ENCODE results near the gene WBP1L. TPM values are rescaled to one million over a fixed set of nuclear protein-coding genes. Genes with fewer than 3 reads are reported as not detected.

WBP1L gene
- polyA plus RNA-seq, 4 donors: 15.2 to 38.8 (median 23.3) TPM

DNA sequence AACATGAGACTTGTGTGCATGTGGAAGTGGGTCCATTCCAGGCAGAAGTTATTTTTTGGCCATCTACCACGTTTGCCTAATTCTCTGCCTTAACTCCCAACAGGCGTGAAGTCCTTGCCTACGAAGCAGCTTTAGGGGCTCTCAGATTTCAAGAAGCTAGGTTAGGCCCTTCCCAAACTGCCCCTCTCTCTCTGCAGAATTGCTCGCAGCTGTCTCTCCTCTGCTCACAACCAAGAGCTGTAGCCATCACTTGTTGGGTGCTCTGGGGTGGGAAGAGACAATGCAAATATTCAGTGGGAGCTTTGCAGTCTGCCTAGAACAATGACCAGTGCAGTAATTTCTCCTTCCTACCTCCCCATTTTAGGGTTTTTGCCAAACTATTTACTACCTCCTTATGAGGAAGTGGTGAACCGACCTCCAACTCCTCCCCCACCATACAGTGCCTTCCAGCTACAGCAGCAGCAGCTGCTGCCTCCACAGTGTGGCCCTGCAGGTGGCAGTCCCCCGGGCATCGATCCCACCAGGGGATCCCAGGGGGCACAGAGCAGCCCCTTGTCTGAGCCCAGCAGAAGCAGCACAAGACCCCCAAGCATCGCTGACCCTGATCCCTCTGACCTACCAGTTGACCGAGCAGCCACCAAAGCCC lies 68.6 kb downstream of the WBP1L start:
- H3K27me3 ChIP-seq (ENCODE audit: control insufficient read depth in 3 of 3, insufficient read depth in 3 of 3, low read length in 3 of 3): no peaks in the 10 kb centered on the region
- H3K9me3 ChIP-seq (ENCODE audit: control insufficient read depth in 2 of 2, insufficient read depth in 1 of 2, low read depth in 1 of 2, low read length in 1 of 2): no peaks in the 10 kb centered on the region
- no peak for FAIRE-seq
- H3K27ac ChIP-seq (ENCODE audit: low read depth in 1 of 3, low read length in 2 of 3): peak overlapping the region in 1 of 3 donors; percentile 32
- no peak for DNase-seq
- peaks cover 0 to 26% (median 6%) of the 10 kb centered on the region in 3 donors for H3K4me1 ChIP-seq (ENCODE audit: control insufficient read depth in 3 of 3, insufficient read depth in 2 of 3, low read depth in 1 of 3, low read length in 2 of 3)
- H3K36me3 ChIP-seq (ENCODE audit: control insufficient read depth in 3 of 3, insufficient read depth in 2 of 3, low read depth in 1 of 3, low read length in 3 of 3): peaks cover 9 to 63% (median 12%) of the 10 kb centered on the region in 3 donors
- 71 to 80% (median 76%) methylated on average over 9 of the region's 9 CpGs for WGBS, 3 donors
- H3K4me3 ChIP-seq (ENCODE audit: low read depth in 1 of 3, low read length in 3 of 3): no peak overlapping the region

DNA sequence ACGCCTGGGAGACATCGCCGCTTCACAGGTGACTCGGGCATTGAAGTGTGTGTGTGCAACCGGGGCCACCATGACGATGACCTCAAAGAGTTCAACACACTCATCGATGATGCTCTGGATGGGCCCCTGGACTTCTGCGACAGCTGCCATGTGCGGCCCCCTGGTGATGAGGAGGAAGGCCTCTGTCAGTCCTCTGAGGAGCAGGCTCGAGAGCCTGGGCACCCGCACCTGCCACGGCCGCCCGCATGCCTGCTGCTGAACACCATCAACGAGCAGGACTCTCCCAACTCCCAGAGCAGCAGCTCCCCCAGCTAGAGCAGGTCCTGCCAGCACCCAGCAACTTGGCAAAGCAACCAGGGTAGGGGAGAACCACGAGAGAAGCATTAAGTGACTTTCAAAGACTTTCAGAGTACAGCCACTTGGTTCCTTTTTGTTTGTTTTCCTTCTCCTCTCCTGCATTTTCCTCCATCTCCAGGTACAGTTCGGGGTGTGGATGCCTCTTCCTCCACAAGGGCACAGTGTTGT lies 69.3 kb downstream of the WBP1L start:
- H3K36me3 ChIP-seq (ENCODE audit: control insufficient read depth in 3 of 3, insufficient read depth in 2 of 3, low read depth in 1 of 3, low read length in 3 of 3): peaks cover 9 to 60% (median 12%) of the 10 kb centered on the region in 3 donors
- DNase-seq: no peak
- peaks cover 0 to 26% (median 6%) of the 10 kb centered on the region in 3 donors for H3K4me1 ChIP-seq (ENCODE audit: control insufficient read depth in 3 of 3, insufficient read depth in 2 of 3, low read depth in 1 of 3, low read length in 2 of 3)
- peak overlapping the region; percentile 14 to 82 (median 64) for H3K27ac ChIP-seq (ENCODE audit: low read depth in 1 of 3, low read length in 2 of 3)
- H3K27me3 ChIP-seq (ENCODE audit: control insufficient read depth in 3 of 3, insufficient read depth in 3 of 3, low read length in 3 of 3): no peaks in the 10 kb centered on the region
- WGBS, 3 donors: 84 to 92% (median 92%) methylated on average over 17 of the region's 17 CpGs
- no peaks in the 10 kb centered on the region for H3K9me3 ChIP-seq (ENCODE audit: control insufficient read depth in 2 of 2, insufficient read depth in 1 of 2, low read depth in 1 of 2, low read length in 1 of 2)
- FAIRE-seq: no peak
- H3K4me3 ChIP-seq (ENCODE audit: low read depth in 1 of 3, low read length in 3 of 3): no peak overlapping the region

DNA sequence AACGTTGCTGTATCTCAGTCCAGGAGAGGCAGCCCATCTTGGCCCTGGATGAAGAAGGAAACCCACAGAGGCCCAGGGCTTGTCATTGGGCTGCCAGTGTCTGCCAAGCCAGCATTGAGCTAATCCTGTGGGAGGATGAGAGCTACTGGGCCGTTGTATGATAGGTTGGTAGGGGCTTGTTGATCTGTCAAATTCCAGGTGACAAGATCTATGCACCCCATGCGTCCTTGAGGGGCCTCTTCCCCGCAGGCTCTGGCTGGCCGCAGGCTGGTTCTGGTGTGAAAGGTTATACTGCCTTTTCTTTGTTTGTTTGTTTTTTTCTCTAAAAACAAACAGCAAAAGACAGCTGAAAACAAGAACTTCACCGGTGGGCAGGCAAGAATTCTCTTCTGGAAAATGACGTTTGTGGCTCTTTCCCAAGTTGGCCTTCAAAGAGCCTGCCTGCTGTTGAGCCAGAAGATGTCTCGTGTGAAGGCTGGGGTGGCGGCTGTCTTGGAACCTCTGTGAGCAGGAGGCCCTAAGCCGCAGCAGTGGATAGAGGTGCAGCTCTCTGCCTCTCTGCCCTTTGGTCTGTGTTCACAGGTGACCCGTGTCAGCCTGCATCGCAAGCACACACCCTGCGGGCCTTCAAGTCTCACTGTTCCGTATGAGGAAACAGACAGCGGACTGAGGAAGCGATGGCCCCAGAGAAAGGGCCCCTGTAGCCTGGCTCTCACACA lies 70.1 kb downstream of the WBP1L start:
- H3K27me3 ChIP-seq (ENCODE audit: control insufficient read depth in 3 of 3, insufficient read depth in 3 of 3, low read length in 3 of 3): no peaks in the 10 kb centered on the region
- FAIRE-seq (no peak), DNase-seq (peak; percentile 93 to 96)
- 25 to 58% (median 37%) methylated on average over 16 of the region's 16 CpGs for WGBS, 3 donors
- H3K36me3 ChIP-seq (ENCODE audit: control insufficient read depth in 3 of 3, insufficient read depth in 2 of 3, low read depth in 1 of 3, low read length in 3 of 3): peaks cover 9 to 60% (median 12%) of the 10 kb centered on the region in 3 donors
- no peaks in the 10 kb centered on the region for H3K9me3 ChIP-seq (ENCODE audit: control insufficient read depth in 2 of 2, insufficient read depth in 1 of 2, low read depth in 1 of 2, low read length in 1 of 2)
- H3K4me3 ChIP-seq (ENCODE audit: low read depth in 1 of 3, low read length in 3 of 3): no peak overlapping the region
- peaks cover 0 to 26% (median 6%) of the 10 kb centered on the region in 3 donors for H3K4me1 ChIP-seq (ENCODE audit: control insufficient read depth in 3 of 3, insufficient read depth in 2 of 3, low read depth in 1 of 3, low read length in 2 of 3)
- H3K27ac ChIP-seq (ENCODE audit: low read depth in 1 of 3, low read length in 2 of 3): peak overlapping the region; percentile 64 to 82 (median 76)

DNA sequence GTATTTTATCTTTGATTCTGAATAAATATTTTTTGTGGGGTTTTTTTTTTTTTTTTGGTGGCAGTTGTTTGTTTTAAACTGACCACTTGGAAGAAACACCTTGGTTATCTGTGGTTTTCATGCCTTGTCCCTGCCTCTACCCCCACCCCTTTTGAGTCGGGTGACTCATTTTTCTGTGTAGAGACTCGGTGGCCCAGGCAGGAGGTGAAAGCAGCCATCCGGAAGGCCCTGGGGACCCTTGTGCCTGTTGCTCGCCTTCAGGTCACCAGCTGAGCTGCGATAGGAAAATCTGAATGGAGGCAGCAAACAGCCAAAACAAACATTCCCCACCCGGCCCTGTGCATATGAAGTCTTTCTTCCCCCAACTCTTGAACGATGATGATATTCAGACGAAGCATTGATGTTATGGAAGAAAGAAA lies 70.7 kb downstream of the WBP1L start:
- Histone ChIP-seq H3K36me3 (ENCODE audit: control insufficient read depth in 3 of 3, insufficient read depth in 2 of 3, low read depth in 1 of 3, low read length in 3 of 3) (peaks cover 9 to 60% (median 12%) of the 10 kb centered on the region in 3 donors), H3K4me3 (ENCODE audit: low read depth in 1 of 3, low read length in 3 of 3) (no peak overlapping the region), H3K4me1 (ENCODE audit: control insufficient read depth in 3 of 3, insufficient read depth in 2 of 3, low read depth in 1 of 3, low read length in 2 of 3) (peaks cover 0 to 26% (median 6%) of the 10 kb centered on the region in 3 donors), H3K27ac (ENCODE audit: low read depth in 1 of 3, low read length in 2 of 3) (peak overlapping the region; percentile 82 to 94 (median 86)), H3K27me3 (ENCODE audit: control insufficient read depth in 3 of 3, insufficient read depth in 3 of 3, low read length in 3 of 3) (no peaks in the 10 kb centered on the region), H3K9me3 (ENCODE audit: control insufficient read depth in 2 of 2, insufficient read depth in 1 of 2, low read depth in 1 of 2, low read length in 1 of 2) (no peaks in the 10 kb centered on the region)
- DNase-seq: no peak
- FAIRE-seq: no peak
- WGBS, 3 donors: 16 to 44% (median 35%) methylated on average over 8 of the region's 8 CpGs

DNA sequence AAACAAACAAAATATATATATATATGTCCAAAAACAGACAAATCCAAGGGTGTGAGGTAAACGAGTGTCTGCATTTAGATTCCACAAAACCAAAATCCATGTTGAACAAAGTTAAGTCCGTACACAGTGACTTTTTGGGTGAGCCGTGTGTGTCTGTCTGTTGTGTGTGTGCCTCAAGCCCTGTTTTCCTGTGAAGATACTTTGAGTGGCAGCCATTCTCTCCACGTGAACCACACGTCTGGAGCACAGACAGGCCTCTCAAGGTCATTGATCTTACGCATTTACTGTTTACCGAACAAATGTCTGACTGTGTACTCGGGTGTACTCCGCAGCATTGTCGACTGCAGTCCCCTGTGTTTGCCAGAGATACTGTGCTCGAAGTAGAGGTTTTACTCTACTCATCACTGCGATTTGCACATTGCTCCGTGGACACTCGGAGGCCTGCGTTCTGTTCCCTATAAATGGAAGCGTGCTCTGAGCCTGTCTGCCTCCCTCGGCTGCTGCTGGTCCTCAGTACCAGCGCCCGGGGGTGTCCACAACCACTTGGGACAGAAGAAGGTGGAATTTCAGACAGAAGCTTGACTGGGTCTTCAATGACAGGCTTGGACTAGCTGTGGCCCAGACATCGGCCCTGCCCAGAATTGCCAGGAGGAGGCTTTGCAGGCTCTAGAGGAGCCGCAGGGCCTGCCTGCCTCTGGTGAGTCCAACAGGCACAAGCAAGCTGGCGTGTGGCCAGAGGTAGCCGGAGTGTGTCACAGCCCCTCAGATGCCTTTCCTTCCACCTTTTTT lies 71.3 kb downstream of the WBP1L start:
- no peak for FAIRE-seq
- peak in 1 of 2 donors; percentile 39 for DNase-seq
- H3K9me3 ChIP-seq (ENCODE audit: control insufficient read depth in 2 of 2, insufficient read depth in 1 of 2, low read depth in 1 of 2, low read length in 1 of 2): no peaks in the 10 kb centered on the region
- H3K4me1 ChIP-seq (ENCODE audit: control insufficient read depth in 3 of 3, insufficient read depth in 2 of 3, low read depth in 1 of 3, low read length in 2 of 3): peaks cover 0 to 26% (median 6%) of the 10 kb centered on the region in 3 donors
- H3K36me3 ChIP-seq (ENCODE audit: control insufficient read depth in 3 of 3, insufficient read depth in 2 of 3, low read depth in 1 of 3, low read length in 3 of 3): peaks cover 5 to 54% (median 9%) of the 10 kb centered on the region in 3 donors
- H3K27ac ChIP-seq (ENCODE audit: low read depth in 1 of 3, low read length in 2 of 3): peak overlapping the region; percentile 82 to 94 (median 86)
- 71 to 81% (median 81%) methylated on average over 23 of the region's 23 CpGs for WGBS, 3 donors
- no peak overlapping the region for H3K4me3 ChIP-seq (ENCODE audit: low read depth in 1 of 3, low read length in 3 of 3)
- H3K27me3 ChIP-seq (ENCODE audit: control insufficient read depth in 3 of 3, insufficient read depth in 3 of 3, low read length in 3 of 3): no peaks in the 10 kb centered on the region

DNA sequence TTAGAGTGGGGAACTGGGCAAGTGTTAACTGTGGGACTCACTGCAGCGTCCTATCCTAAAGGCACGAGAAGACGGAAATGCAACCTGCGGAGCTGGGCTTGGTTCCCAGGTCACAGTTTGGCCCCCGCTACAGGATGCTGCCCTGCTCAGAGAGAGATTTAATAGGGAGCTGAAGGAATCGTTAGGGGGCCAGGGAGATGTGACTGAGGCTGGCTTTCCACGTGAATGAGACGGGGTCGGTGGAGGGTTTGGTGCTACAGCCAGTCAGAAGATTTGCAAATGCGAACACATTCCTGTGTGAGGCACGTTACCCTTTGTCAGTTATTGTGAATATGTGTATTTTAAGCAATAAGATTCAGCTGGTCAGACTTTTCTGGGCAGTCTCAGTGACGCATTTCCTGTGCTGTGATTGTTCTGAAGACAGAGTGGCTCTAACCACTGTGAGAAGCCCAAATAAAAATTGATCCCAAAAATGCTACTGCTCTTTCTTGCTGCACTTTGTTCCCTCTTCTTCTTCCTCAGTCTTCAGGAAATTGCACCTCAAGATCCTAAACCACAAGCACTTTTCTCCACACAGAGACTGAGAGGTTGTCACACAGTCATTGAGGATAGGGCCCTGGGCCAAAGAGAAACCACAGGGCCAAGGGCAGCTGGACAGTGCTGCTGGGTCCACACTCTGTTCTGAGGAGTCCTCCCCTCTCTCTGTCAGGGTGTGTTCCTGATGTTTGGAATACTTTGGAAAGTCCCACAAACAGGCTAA lies 72.2 kb downstream of the WBP1L start:
- H3K4me1 ChIP-seq (ENCODE audit: control insufficient read depth in 3 of 3, insufficient read depth in 2 of 3, low read depth in 1 of 3, low read length in 2 of 3): peaks cover 0 to 26% (median 6%) of the 10 kb centered on the region in 3 donors
- FAIRE-seq: no peak

DNA sequence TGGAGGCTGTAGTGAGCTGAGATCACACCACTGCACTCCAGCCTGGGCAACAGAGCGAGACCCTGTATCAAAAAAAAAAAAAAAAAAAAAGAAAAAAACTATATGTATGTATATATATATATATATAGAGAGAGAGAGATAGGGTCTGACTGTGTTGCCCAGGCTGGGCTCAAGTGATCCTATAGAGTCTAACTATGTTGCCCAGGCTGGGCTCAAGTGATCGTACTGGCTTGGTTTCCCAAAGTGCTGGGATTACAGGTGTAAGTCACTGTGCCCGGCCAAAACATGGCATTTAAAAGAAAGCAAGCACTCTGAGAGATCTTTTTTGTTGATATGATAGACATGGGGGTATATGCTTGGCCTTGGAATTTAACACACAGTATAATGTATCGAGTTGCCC lies 73.4 kb downstream of the WBP1L start:
- 97 to 98% (median 98%) methylated on average over 4 of the region's 4 CpGs for WGBS, 3 donors
- H3K27me3 ChIP-seq (ENCODE audit: control insufficient read depth in 3 of 3, insufficient read depth in 3 of 3, low read length in 3 of 3): no peaks in the 10 kb centered on the region
- no peak for DNase-seq
- H3K36me3 ChIP-seq (ENCODE audit: control insufficient read depth in 3 of 3, insufficient read depth in 2 of 3, low read depth in 1 of 3, low read length in 3 of 3): peaks cover 4 to 37% (median 5%) of the 10 kb centered on the region in 3 donors
- no peak for FAIRE-seq
- no peaks in the 10 kb centered on the region for H3K9me3 ChIP-seq (ENCODE audit: control insufficient read depth in 2 of 2, insufficient read depth in 1 of 2, low read depth in 1 of 2, low read length in 1 of 2)
- H3K4me3 ChIP-seq (ENCODE audit: low read depth in 1 of 3, low read length in 3 of 3): no peak overlapping the region
- H3K4me1 ChIP-seq (ENCODE audit: control insufficient read depth in 3 of 3, insufficient read depth in 2 of 3, low read depth in 1 of 3, low read length in 2 of 3): peaks cover 0 to 26% (median 6%) of the 10 kb centered on the region in 3 donors
- H3K27ac ChIP-seq (ENCODE audit: low read depth in 1 of 3, low read length in 2 of 3): peak overlapping the region in 1 of 3 donors; percentile 94

More for the DNA sequence above, 72.2 kb downstream of the WBP1L start:
- H3K36me3 ChIP-seq (ENCODE audit: control insufficient read depth in 3 of 3, insufficient read depth in 2 of 3, low read depth in 1 of 3, low read length in 3 of 3): peaks cover 5 to 49% (median 8%) of the 10 kb centered on the region in 3 donors
- no peaks in the 10 kb centered on the region for H3K27me3 ChIP-seq (ENCODE audit: control insufficient read depth in 3 of 3, insufficient read depth in 3 of 3, low read length in 3 of 3)
- peak overlapping the region in 2 of 3 donors; percentile 82 to 94 for H3K27ac ChIP-seq (ENCODE audit: low read depth in 1 of 3, low read length in 2 of 3)
- no peak overlapping the region for H3K4me3 ChIP-seq (ENCODE audit: low read depth in 1 of 3, low read length in 3 of 3)
- H3K9me3 ChIP-seq (ENCODE audit: control insufficient read depth in 2 of 2, insufficient read depth in 1 of 2, low read depth in 1 of 2, low read length in 1 of 2): no peaks in the 10 kb centered on the region
- 50 to 89% (median 80%) methylated on average over 12 of the region's 12 CpGs for WGBS, 3 donors
- no peak for DNase-seq
